GM12878 (cell line): Measurements from ENCODE around the gene PTPRD. TPM values are rescaled to one million over a fixed set of nuclear protein-coding genes. Genes with fewer than 3 reads are reported as not detected.

ENCODE experiments used
- ATAC-seq: fragments of 200-7000 bp; cut with Tn5 transposase; 3 replicates; pipeline ENCODE4 v1.9.1; 2020; ENCODE audit warnings: mild to moderate bottlenecking, moderate library complexity
- BruUV-seq: library from RNA; stranded (reverse); fragments of 400-500 nt; replicated peaks from 2 replicates; lab custom pipeline; 2021; lab: Mats Ljungman, UMichigan
- CTCF ChIA-PET: fragments of 300-600 bp; sonication (Branson Sonifier 250); formaldehyde crosslinking; extraction: SDS; loops from one replicate; lab custom pipeline; 2021; ENCODE audit warnings: inconsistent platforms; lab: Yijun Ruan, JAX
- POLR2A ChIA-PET: fragments of 350-600 bp; formaldehyde crosslinking; extraction: SDS; loops from one replicate; lab custom pipeline; 2021; ENCODE audit warnings: inconsistent platforms; lab: Charles Lee
- RAD21 ChIA-PET: fragments of 300-600 bp; sonication (Branson Sonifier 250); formaldehyde crosslinking; loops from one replicate; lab custom pipeline; 2023; ENCODE audit warnings: antibody characterized with exemption; ENCODE audit not compliant: unreplicated experiment; lab: Charles Lee
- SMC1A ChIA-PET: fragments of 300-600 bp; sonication (Branson Sonifier 250); formaldehyde crosslinking; loops from one replicate; lab custom pipeline; 2023; ENCODE audit not compliant: unreplicated experiment, uncharacterized antibody; lab: Charles Lee
- DNase-seq: peaks from one replicate; pipeline ENCODE4 v3.0.0-alpha.2; 2011; ENCODE audit warnings: low read depth, low spot score
- FAIRE-seq: peaks from 3 replicates; lab custom pipeline; 2011; peaks lifted over from hg19 to GRCh38; lab: Jason Lieb, UNC
- H2AFZ ChIP-seq: 2 replicates; pipeline ENCODE4 v1.6.0; 2011; ENCODE audit warnings: low read depth, low read length, control low read depth; ENCODE audit not compliant: control insufficient read depth
- H3K27ac ChIP-seq: 2 replicates; pipeline ENCODE4 v1.5.1; 2011; ENCODE audit warnings: control low read depth; ENCODE audit not compliant: control insufficient read depth, insufficient read depth
- H3K27me3 ChIP-seq, 2 experiments: replicated peaks in 1 of 2; 2 replicates each; pipeline versions ENCODE4 v1.6.0 to v1.6.1; 2011; ENCODE audit warnings: low read length in 1 of 2; ENCODE audit not compliant: control insufficient read depth in 2 of 2, insufficient read depth in 2 of 2
- H3K36me3 ChIP-seq, 2 experiments: 2 replicates each; pipeline ENCODE4 v1.5.1; 2011; ENCODE audit warnings: low read length in 1 of 2; ENCODE audit not compliant: control insufficient read depth in 2 of 2, insufficient read depth in 2 of 2
- H3K4me1 ChIP-seq: 2 replicates; pipeline ENCODE4 v1.6.1; 2011; ENCODE audit warnings: mild to moderate bottlenecking, low read length, moderate library complexity, mixed read lengths; ENCODE audit not compliant: control insufficient read depth, insufficient read depth
- H3K4me2 ChIP-seq: 2 replicates; pipeline ENCODE4 v1.6.0; 2011; ENCODE audit warnings: control low read depth; ENCODE audit not compliant: control insufficient read depth, insufficient read depth
- H3K4me3 ChIP-seq: fragments of 200-600 bp; sonication (generic); 2 replicates; pipeline ENCODE4 v1.5.1; 2016
- H3K79me2 ChIP-seq: 2 replicates; pipeline ENCODE4 v1.6.0; 2011; ENCODE audit warnings: low read length; ENCODE audit not compliant: control insufficient read depth, insufficient read depth
- H3K9ac ChIP-seq: 2 replicates; pipeline ENCODE4 v1.8.0; 2011; ENCODE audit warnings: low read length, control low read depth, mixed read lengths; ENCODE audit not compliant: control insufficient read depth, insufficient read depth
- H3K9me3 ChIP-seq: replicated peaks from 3 replicates; pipeline ENCODE4 v1.5.1; 2011; ENCODE audit warnings: mild to moderate bottlenecking, low read length; ENCODE audit not compliant: control insufficient read depth, insufficient read depth
- H4K20me1 ChIP-seq: 2 replicates; pipeline ENCODE4 v1.6.0; 2011; ENCODE audit not compliant: control insufficient read depth, insufficient read depth
- CBX3 ChIP-seq: fragments of 200-600 bp; sonication (generic); IDR thresholded peaks from 2 replicates; pipeline ENCODE4 v1.6.1; 2016; ENCODE audit warnings: low read depth, borderline replicate concordance
- ETV6 ChIP-seq, 2 experiments: fragments of 450-650 bp in 1 of 2; IDR thresholded peaks in 1 of 2; conservative IDR thresholded peaks in 1 of 2; 2 replicates each; pipeline ENCODE4 v1.6.1; 2014; ENCODE audit warnings: antibody characterized with exemption in 1 of 2, borderline replicate concordance in 1 of 2, low read depth in 1 of 2, mild to moderate bottlenecking in 1 of 2, moderate library complexity in 1 of 2
- HDAC6 ChIP-seq: fragments of 200-600 bp; sonication (generic); IDR thresholded peaks from one replicate; pipeline ENCODE4 v1.8.0; 2017; ENCODE audit warnings: antibody characterized with exemption; ENCODE audit not compliant: unreplicated experiment
- IKZF1 ChIP-seq: fragments of 450-650 bp; conservative IDR thresholded peaks from 2 replicates; pipeline ENCODE4 v1.6.1; 2017; ENCODE audit warnings: antibody characterized with exemption, mild to moderate bottlenecking
- IKZF2 ChIP-seq, 2 experiments: fragments of 450-650 bp; IDR thresholded peaks; 2 replicates each; pipeline ENCODE4 v1.6.1; 2017; ENCODE audit warnings: mild to moderate bottlenecking in 2 of 2, moderate library complexity in 2 of 2
- JUNB ChIP-seq: IDR thresholded peaks from 2 replicates; pipeline ENCODE4 v1.6.1; 2016; ENCODE audit warnings: antibody characterized with exemption, mild to moderate bottlenecking
- JUND ChIP-seq: IDR thresholded peaks from 2 replicates; pipeline ENCODE4 v1.6.1; 2012; ENCODE audit warnings: low read depth, mild to moderate bottlenecking, low read length, improper control_type of control experiment, moderate library complexity
- NFXL1 ChIP-seq: fragments of 450-650 bp; IDR thresholded peaks from 2 replicates; pipeline ENCODE4 v1.6.1; 2017; ENCODE audit warnings: antibody characterized with exemption, mild to moderate bottlenecking, borderline replicate concordance
- NFYA ChIP-seq: IDR thresholded peaks from 2 replicates; pipeline ENCODE4 v1.6.1; 2011; ENCODE audit warnings: low read depth, mild to moderate bottlenecking, low read length, improper control_type of control experiment, borderline replicate concordance
- NRF1 ChIP-seq: conservative IDR thresholded peaks from 2 replicates; pipeline ENCODE4 v1.6.1; 2011; ENCODE audit warnings: mild to moderate bottlenecking, low read depth, low read length, improper control_type of control experiment
- RAD51 ChIP-seq: fragments of 450-650 bp; IDR thresholded peaks from 2 replicates; pipeline ENCODE4 v1.6.1; 2016; ENCODE audit warnings: moderate library complexity, mild to moderate bottlenecking, inconsistent platforms
- SMAD5 ChIP-seq: IDR thresholded peaks from 2 replicates; pipeline ENCODE4 v1.6.1; 2016; ENCODE audit warnings: antibody characterized with exemption, low read depth
- SMARCA5 ChIP-seq: fragments of 450-650 bp; IDR thresholded peaks from 2 replicates; pipeline ENCODE4 v1.6.1; 2017; ENCODE audit warnings: mild to moderate bottlenecking
- SMC3 ChIP-seq: IDR thresholded peaks from 2 replicates; pipeline ENCODE4 v1.6.1; 2011; ENCODE audit warnings: low read length, improper control_type of control experiment, borderline replicate concordance
- STAT3 ChIP-seq: IDR thresholded peaks from 2 replicates; pipeline ENCODE4 v1.6.1; 2011; ENCODE audit warnings: low read depth, low read length, improper control_type of control experiment
- SUPT20H ChIP-seq: IDR thresholded peaks from 2 replicates; pipeline ENCODE4 v1.6.1; 2011; ENCODE audit warnings: low read depth, mild to moderate bottlenecking, low read length, moderate library complexity, borderline replicate concordance; ENCODE audit not compliant: control insufficient read depth
- WRNIP1 ChIP-seq: IDR thresholded peaks from 2 replicates; pipeline ENCODE4 v1.6.1; 2011; ENCODE audit warnings: low read depth, low read length, improper control_type of control experiment, borderline replicate concordance
- ZNF24 ChIP-seq: fragments of 450-650 bp; IDR thresholded peaks from 2 replicates; pipeline ENCODE4 v1.6.1; 2017; ENCODE audit warnings: antibody characterized with exemption, mild to moderate bottlenecking
- WGBS: methylation state at CpG from one replicate; pipeline ENCODE4 v1.1.6; 2016; ENCODE audit warnings: low lambda C conversion rate; ENCODE audit not compliant: insufficient replicate concordance, insufficient coverage; ENCODE audit errors: missing lambda C conversion rate; 5-methylcytosine and 5-hydroxymethylcytosine counted together
- in situ Hi-C: fragments of 300-500 bp; cut with MboI; formaldehyde crosslinking; loops from 9 replicates; pipeline ENCODE4 v1.14.3; 2018; ENCODE audit warnings: mixed read lengths
- intact Hi-C: fragments of 100-400 bp; cut with micrococcal nuclease; formaldehyde crosslinking; loops from one replicate; pipeline ENCODE4 v1.14.2; 2022; ENCODE audit not compliant: unreplicated experiment
- polyA plus RNA-seq, 11 experiments: library from polyadenylated mRNA; depleted of rRNA in 4 of 11; unstranded in 6 of 11; stranded (reverse) in 5 of 11; fragments of >200 nt; fragmentation: Nextera tagmentation in 4 of 11; fragmentation: Illumina TruSeq in 1 of 11; extraction: Ambion mirVana in 4 of 11; extraction: Trizol in 1 of 11; gene quantifications; 1 replicate in 1 of 11; 2 replicates in 10 of 11; pipeline versions ENCODE4 v1.2.1 to v1.2.3, GENCODE V29; 2011 to 2016; ENCODE audit warnings: inconsistent platforms in 2 of 11, missing spikeins in 2 of 11, low read depth in 1 of 11
- total RNA-seq, 4 experiments: library from RNA; depleted of rRNA in 3 of 4; stranded (reverse); fragments of >200 nt in 3 of 4; fragmentation: Illumina TruSeq in 1 of 4; extraction: Trizol in 1 of 4; gene quantifications; 2 replicates each; pipeline versions ENCODE4 v1.2.1 to v1.2.3, GENCODE V29; 2013 to 2021
- TF ChIP-seq, protein P1 (sequence below): IDR thresholded peaks from 2 replicates; pipeline ENCODE4 v1.6.1; 2012; ENCODE audit warnings: improper control_type of control experiment, low read depth, low read length; ENCODE audit not compliant: insufficient replicate concordance
- TF ChIP-seq, protein P2 (sequence below): fragments of 450-650 bp; IDR thresholded peaks from 2 replicates; pipeline ENCODE4 v1.6.1; 2017; ENCODE audit warnings: low read depth, mild to moderate bottlenecking, moderate library complexity

Gene PTPRD
- total and polyA plus RNA-seq, 10 of the 15 experiments (the other 5 are each of a cell fraction or from before 2014, with no cell fraction given), result under 0.01 to 0.05 (median 0.01) TPM; not detected in 7

DNA sequence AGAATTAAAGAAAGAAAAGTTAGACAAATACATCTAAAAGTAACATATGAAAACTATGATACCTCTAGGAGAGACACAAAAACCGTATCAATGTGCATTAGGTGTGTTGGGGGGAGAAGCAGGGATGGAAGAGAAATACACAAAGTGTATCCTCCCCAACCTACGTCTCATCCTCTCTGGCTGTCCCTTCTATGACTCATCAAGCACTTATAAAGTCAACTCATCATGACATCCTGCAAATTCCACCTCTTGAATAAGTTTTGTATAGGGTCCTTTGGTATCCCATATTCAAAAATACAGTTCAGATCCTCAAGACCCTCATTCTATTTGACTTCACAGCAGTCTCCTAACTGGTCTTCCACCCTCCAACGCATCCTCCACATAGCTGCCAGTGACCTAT is 1895.7 kb downstream of the PTPRD start:
- no peaks in the 10 kb centered on the region for H3K79me2 ChIP-seq
- H3K36me3 ChIP-seq, result no peaks in the 10 kb centered on the region
- in situ Hi-C loops, result no loop called here
- intact Hi-C loops, result no loop called here
- H3K27me3 ChIP-seq, result no peaks in the 10 kb centered on the region
- H3K4me1 ChIP-seq, result no peaks in the 10 kb centered on the region
- DNase-seq (no peak), ATAC-seq (no peak), FAIRE-seq (no peak)
- ChIA-PET POLR2A (no interaction called here), CTCF (no interaction called here), RAD21 (no interaction called here), SMC1A (no interaction called here)
- H2AFZ ChIP-seq, result no peak overlapping the region
- no peaks in the 10 kb centered on the region for H3K9me3 ChIP-seq
- BruUV-seq, result no TSS peak
- no peak overlapping the region for H3K4me3 ChIP-seq
- no peak overlapping the region for H3K27ac ChIP-seq
- H3K9ac ChIP-seq, result no peak overlapping the region
- H3K4me2 ChIP-seq, result no peak overlapping the region
- TF ChIP-seq CBX3 (no peak), JUNB (no peak), IKZF1 (no peak), SUPT20H (no peak), WRNIP1 (no peak), RAD51 (no peak), SMARCA5 (no peak), HDAC6 (no peak), NFYA (no peak), NRF1 (no peak), NFXL1 (no peak), ZNF24 (no peak), STAT3 (no peak), SMC3 (no peak), IKZF2 (IDR thresholded peaks at IDR 0.05) (no peak), ETV6 (conservative IDR thresholded peaks at IDR 0.05 in 1 of 2, IDR thresholded peaks at IDR 0.05 in 1 of 2; ENCODE audit: borderline replicate concordance in 1 of 2, low read depth in 1 of 2) (no peak), JUND (no peak), SMAD5 (no peak)
- TF ChIP-seq, protein P1, sequence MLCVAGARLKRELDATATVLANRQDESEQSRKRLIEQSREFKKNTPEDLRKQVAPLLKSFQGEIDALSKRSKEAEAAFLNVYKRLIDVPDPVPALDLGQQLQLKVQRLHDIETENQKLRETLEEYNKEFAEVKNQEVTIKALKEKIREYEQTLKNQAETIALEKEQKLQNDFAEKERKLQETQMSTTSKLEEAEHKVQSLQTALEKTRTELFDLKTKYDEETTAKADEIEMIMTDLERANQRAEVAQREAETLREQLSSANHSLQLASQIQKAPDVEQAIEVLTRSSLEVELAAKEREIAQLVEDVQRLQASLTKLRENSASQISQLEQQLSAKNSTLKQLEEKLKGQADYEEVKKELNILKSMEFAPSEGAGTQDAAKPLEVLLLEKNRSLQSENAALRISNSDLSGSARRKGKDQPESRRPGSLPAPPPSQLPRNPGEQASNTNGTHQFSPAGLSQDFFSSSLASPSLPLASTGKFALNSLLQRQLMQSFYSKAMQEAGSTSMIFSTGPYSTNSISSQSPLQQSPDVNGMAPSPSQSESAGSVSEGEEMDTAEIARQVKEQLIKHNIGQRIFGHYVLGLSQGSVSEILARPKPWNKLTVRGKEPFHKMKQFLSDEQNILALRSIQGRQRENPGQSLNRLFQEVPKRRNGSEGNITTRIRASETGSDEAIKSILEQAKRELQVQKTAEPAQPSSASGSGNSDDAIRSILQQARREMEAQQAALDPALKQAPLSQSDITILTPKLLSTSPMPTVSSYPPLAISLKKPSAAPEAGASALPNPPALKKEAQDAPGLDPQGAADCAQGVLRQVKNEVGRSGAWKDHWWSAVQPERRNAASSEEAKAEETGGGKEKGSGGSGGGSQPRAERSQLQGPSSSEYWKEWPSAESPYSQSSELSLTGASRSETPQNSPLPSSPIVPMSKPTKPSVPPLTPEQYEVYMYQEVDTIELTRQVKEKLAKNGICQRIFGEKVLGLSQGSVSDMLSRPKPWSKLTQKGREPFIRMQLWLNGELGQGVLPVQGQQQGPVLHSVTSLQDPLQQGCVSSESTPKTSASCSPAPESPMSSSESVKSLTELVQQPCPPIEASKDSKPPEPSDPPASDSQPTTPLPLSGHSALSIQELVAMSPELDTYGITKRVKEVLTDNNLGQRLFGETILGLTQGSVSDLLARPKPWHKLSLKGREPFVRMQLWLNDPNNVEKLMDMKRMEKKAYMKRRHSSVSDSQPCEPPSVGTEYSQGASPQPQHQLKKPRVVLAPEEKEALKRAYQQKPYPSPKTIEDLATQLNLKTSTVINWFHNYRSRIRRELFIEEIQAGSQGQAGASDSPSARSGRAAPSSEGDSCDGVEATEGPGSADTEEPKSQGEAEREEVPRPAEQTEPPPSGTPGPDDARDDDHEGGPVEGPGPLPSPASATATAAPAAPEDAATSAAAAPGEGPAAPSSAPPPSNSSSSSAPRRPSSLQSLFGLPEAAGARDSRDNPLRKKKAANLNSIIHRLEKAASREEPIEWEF, result no peak
- TF ChIP-seq, protein P2, sequence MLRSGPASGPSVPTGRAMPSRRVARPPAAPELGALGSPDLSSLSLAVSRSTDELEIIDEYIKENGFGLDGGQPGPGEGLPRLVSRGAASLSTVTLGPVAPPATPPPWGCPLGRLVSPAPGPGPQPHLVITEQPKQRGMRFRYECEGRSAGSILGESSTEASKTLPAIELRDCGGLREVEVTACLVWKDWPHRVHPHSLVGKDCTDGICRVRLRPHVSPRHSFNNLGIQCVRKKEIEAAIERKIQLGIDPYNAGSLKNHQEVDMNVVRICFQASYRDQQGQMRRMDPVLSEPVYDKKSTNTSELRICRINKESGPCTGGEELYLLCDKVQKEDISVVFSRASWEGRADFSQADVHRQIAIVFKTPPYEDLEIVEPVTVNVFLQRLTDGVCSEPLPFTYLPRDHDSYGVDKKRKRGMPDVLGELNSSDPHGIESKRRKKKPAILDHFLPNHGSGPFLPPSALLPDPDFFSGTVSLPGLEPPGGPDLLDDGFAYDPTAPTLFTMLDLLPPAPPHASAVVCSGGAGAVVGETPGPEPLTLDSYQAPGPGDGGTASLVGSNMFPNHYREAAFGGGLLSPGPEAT, result no peak
- 0% methylated on average over 3 of the region's 3 CpGs for WGBS
- no peaks in the 10 kb centered on the region for H4K20me1 ChIP-seq
